Calu3 (cell line): ENCODE data around the gene MTG2. TPM values are rescaled to one million over a fixed set of nuclear protein-coding genes. Genes with fewer than 3 reads are reported as not detected.

Experiments used
- BruUV-seq: library from RNA; stranded (reverse); fragments of 400-500 nt; replicated peaks from 2 replicates; lab custom pipeline; 2021; lab: Mats Ljungman, UMichigan
- CTCF ChIA-PET: fragments of 300-600 bp; sonication (Branson Sonifier 250); formaldehyde crosslinking; loops from one replicate; lab custom pipeline; 2022; ENCODE audit warnings: antibody characterized with exemption; lab: Charles Lee
- DNase-seq: peaks from one replicate; pipeline ENCODE4 v3.0.0; 2022
- H3K27ac Mint-ChIP-seq: one replicate; pipeline ENCODE4 v1.8.0; 2022; ENCODE audit warnings: mixed read lengths; ENCODE audit not compliant: unreplicated experiment
- H3K27me3 Mint-ChIP-seq: one replicate; pipeline ENCODE4 v1.8.0; 2022; ENCODE audit warnings: mixed read lengths; ENCODE audit not compliant: unreplicated experiment
- H3K36me3 Mint-ChIP-seq: one replicate; pipeline ENCODE4 v1.8.0; 2022; ENCODE audit warnings: mild to moderate bottlenecking, moderate library complexity, mixed read lengths; ENCODE audit not compliant: insufficient read depth, unreplicated experiment
- H3K4me1 Mint-ChIP-seq: one replicate; pipeline ENCODE4 v1.8.0; 2022; ENCODE audit warnings: mild to moderate bottlenecking, low read depth, mixed read lengths; ENCODE audit not compliant: unreplicated experiment
- H3K4me3 Mint-ChIP-seq: one replicate; pipeline ENCODE4 v1.8.0; 2022; ENCODE audit warnings: mild to moderate bottlenecking, low read depth, moderate library complexity, mixed read lengths; ENCODE audit not compliant: unreplicated experiment
- H3K9me3 Mint-ChIP-seq: one replicate; pipeline ENCODE4 v1.8.0; 2022; ENCODE audit warnings: low read depth, mixed read lengths; ENCODE audit not compliant: unreplicated experiment
- intact Hi-C: fragments of 100-400 bp; cut with micrococcal nuclease; formaldehyde crosslinking; loops from one replicate; pipeline ENCODE4 v1.10.0; 2022; ENCODE audit not compliant: unreplicated experiment
- total RNA-seq: library from RNA; stranded (reverse); gene quantifications from 2 replicates; pipeline ENCODE4 v1.2.3, GENCODE V29; 2022
- TF ChIP-seq, protein P1 (sequence below): fragments of 200-600 bp; IDR thresholded peaks from one replicate; pipeline ENCODE4 v1.8.0; 2022; ENCODE audit warnings: antibody characterized with exemption; ENCODE audit not compliant: unreplicated experiment

MTG2 gene
- total RNA-seq, 1 experiment from 2014 or later: 87.9 TPM

DNA sequence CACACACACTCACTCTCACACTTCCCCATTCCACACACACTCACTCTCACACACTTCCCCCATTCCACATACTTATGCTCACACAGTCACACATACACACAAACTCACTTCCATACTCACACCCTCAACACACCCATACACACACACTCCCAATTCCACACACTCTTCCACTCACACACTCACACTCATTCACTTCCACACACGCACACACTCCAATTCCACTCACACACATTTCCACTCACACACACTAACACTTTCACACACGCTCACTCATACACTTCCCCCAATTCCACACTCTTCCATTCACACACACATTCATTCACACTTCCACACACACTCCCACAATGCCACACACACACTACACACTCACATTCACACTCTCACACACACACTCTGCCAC, 47.4 kb downstream of the MTG2 start:
- BruUV-seq: no TSS peak
- intact Hi-C loops: no loop called here
- DNase-seq: no peak
- TF ChIP-seq, protein P1, sequence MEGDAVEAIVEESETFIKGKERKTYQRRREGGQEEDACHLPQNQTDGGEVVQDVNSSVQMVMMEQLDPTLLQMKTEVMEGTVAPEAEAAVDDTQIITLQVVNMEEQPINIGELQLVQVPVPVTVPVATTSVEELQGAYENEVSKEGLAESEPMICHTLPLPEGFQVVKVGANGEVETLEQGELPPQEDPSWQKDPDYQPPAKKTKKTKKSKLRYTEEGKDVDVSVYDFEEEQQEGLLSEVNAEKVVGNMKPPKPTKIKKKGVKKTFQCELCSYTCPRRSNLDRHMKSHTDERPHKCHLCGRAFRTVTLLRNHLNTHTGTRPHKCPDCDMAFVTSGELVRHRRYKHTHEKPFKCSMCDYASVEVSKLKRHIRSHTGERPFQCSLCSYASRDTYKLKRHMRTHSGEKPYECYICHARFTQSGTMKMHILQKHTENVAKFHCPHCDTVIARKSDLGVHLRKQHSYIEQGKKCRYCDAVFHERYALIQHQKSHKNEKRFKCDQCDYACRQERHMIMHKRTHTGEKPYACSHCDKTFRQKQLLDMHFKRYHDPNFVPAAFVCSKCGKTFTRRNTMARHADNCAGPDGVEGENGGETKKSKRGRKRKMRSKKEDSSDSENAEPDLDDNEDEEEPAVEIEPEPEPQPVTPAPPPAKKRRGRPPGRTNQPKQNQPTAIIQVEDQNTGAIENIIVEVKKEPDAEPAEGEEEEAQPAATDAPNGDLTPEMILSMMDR: no peak
- CTCF ChIA-PET: no interaction called here
- Mint-ChIP-seq H3K27me3 (peaks cover 24% of the 10 kb centered on the region), H3K36me3 (peaks cover 5% of the 10 kb centered on the region), H3K27ac (no peak overlapping the region), H3K4me1 (peaks cover 15% of the 10 kb centered on the region), H3K4me3 (no peak overlapping the region), H3K9me3 (no peaks in the 10 kb centered on the region)

DNA sequence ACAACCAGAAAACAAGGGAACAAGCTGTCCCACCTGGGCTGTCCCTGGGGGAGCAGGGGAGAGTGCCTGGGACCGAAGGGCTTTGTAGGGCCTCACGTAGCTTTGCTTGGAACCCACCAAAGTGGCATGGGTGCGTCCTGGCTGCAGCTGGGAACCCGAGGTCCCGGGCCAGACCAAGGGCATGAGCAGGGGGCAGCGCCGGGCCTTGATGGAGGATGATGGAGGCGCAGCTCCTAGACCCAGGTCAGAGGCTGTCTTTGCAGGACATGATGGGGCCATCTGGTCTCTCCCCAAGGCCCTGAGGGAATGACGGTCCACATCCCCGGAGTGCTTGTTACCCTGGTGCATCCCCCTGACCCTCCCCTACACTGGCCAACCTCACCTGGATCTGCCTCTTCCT, 47.9 kb downstream of the MTG2 start:
- Mint-ChIP-seq H3K27ac (no peak overlapping the region), H3K4me3 (no peak overlapping the region), H3K36me3 (peaks cover 5% of the 10 kb centered on the region), H3K4me1 (peaks cover 15% of the 10 kb centered on the region), H3K9me3 (no peaks in the 10 kb centered on the region), H3K27me3 (peaks cover 23% of the 10 kb centered on the region)
- intact Hi-C loops: no loop called here
- CTCF ChIA-PET: no interaction called here
- no peak for DNase-seq
- BruUV-seq: no TSS peak
- TF ChIP-seq, protein P1: no peak

DNA sequence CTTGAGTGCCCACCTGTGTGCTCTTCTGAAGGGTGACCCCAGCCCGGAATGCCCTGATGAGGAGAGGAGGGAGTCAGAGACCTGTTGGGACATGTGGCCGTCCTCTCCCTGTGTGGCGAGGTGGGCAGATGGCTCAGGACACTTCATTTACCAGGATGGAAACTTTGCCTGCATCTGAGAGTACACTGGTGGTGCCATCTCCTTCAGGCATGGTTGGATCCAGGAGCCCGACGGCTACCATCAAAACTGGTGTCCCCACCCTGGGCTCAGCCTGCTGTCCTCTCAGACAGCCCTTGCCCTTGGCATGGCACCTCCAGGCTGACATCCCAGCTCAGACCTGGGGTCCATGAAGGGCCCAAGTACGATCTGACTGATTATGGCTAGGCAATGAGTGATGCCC, 48.5 kb downstream of the MTG2 start:
- Mint-ChIP-seq H3K4me3 (no peak overlapping the region), H3K27me3 (peaks cover 23% of the 10 kb centered on the region), H3K4me1 (peaks cover 20% of the 10 kb centered on the region), H3K27ac (no peak overlapping the region), H3K36me3 (peaks cover 11% of the 10 kb centered on the region), H3K9me3 (no peaks in the 10 kb centered on the region)
- intact Hi-C loops: no loop called here
- CTCF ChIA-PET: no interaction called here
- no TSS peak for BruUV-seq
- DNase-seq: no peak
- TF ChIP-seq, protein P1: no peak

GRCh38 chr20:62232194-62232593, 49.4 kb downstream of the MTG2 start:
- peaks cover 12% of the 10 kb centered on the region for H3K36me3 Mint-ChIP-seq
- CTCF ChIA-PET: no interaction called here
- peaks cover 16% of the 10 kb centered on the region for H3K4me1 Mint-ChIP-seq
- no TSS peak for BruUV-seq
- H3K9me3 Mint-ChIP-seq: no peaks in the 10 kb centered on the region
- DNase-seq: peak; percentile 78
- peaks cover 18% of the 10 kb centered on the region for H3K27me3 Mint-ChIP-seq
- H3K27ac Mint-ChIP-seq: no peak overlapping the region
- no peak overlapping the region for H3K4me3 Mint-ChIP-seq
- intact Hi-C loops: no loop called here
- TF ChIP-seq, protein P1: no peak
